Measurements from ENCODE around the gene EPHB4.

EPHB4 gene

DNA sequence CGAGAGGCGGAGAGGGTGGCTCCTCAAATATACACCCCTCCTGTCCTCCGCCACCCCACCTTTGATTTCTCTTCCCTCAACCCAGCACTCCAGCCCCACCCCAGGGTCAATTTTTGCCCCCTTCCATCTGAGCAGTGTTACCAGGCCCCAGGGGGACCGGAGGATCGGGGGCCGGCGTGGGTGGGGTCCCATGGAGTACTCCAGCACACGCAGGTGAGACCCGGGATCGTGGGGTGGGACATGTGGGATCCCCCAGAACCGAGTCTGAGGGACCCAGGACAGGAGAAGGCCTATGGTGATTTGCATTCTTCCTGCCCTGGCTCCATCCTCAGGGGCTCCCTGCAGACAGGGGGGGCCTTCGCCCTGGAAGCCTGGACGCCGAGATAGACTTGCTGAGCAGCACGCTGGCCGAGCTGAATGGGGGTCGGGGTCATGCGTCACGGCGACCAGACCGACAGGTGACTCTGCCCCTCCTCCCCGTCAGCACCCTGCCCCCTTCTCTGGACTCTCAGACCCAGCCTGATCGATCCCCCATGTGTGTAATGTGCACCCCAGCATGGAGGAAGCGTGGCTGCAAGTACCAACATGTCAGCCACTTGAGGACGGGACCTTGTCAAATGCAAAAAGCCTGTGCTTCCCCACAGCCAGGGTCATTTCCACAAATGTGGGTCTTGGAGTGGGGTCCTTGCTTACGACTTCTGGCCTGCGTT, 40.6 kb upstream of the EPHB4 start:
- no peak for DNase-seq

DNA sequence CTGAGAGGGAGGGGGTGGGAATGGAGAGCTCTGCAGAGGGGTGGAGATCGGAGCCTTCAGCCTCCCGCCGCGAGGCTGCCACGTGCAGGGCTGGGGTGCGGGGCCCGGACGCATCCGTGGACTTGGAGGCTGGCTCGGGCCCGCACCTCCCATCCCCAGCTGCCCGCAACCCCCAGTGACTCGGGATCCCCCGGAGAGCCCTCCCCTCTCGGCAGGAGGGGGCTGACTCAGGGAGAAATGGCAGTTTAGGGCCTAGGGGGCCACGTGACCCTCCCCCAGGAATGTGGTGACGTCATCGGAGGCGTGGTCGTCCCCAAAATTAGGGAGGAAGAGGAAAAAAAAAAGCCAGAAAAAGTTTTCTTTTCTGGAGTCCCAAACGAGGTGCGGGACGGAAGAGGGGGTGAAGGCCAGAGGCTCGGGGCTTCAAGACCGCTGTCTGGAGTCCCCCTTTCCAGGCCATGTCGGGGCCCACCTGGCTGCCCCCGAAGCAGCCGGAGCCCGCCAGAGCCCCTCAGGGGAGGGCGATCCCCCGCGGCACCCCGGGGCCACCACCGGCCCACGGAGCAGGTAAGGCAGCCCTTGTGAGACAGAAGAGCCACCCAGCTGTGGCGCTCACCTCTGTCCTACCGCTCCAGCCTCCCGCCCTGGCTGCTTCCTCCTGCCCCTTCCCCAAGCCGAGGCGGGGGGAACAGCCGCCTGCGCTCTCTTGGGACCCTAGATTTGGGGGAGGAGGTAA, 39.9 kb upstream of the EPHB4 start, which contains the start of gene TRIP6:
Gene TRIP6, plus strand, starts transcription at position 348 of the 736 bp plus-strand sequence. Its CDS starts 111 bp downstream, at position 459.
- no peaks in the 10 kb centered on the region for H3K36me3 ChIP-seq
- H3K4me3 ChIP-seq (ENCODE audit: low read depth, low read length): no peak within 1 kb of the TSS
- no peaks in the 10 kb centered on the region for H3K9me3 ChIP-seq (ENCODE audit: severe bottlenecking)
- H3K27ac ChIP-seq: no peak within 1 kb of the TSS
- no peaks in the 10 kb centered on the region for H3K27me3 ChIP-seq (ENCODE audit: insufficient read depth, low read depth, severe bottlenecking)
- DNase-seq: no peak
- TF ChIP-seq, protein P1, sequence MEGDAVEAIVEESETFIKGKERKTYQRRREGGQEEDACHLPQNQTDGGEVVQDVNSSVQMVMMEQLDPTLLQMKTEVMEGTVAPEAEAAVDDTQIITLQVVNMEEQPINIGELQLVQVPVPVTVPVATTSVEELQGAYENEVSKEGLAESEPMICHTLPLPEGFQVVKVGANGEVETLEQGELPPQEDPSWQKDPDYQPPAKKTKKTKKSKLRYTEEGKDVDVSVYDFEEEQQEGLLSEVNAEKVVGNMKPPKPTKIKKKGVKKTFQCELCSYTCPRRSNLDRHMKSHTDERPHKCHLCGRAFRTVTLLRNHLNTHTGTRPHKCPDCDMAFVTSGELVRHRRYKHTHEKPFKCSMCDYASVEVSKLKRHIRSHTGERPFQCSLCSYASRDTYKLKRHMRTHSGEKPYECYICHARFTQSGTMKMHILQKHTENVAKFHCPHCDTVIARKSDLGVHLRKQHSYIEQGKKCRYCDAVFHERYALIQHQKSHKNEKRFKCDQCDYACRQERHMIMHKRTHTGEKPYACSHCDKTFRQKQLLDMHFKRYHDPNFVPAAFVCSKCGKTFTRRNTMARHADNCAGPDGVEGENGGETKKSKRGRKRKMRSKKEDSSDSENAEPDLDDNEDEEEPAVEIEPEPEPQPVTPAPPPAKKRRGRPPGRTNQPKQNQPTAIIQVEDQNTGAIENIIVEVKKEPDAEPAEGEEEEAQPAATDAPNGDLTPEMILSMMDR (IDR thresholded peaks at IDR 0.05; ENCODE audit: low read depth, low read length): no peak

More for the DNA sequence above, 40.6 kb upstream of the EPHB4 start:
- no peaks in the 10 kb centered on the region for H3K27me3 ChIP-seq (ENCODE audit: insufficient read depth, low read depth, severe bottlenecking)
- TF ChIP-seq, protein P1 (IDR thresholded peaks at IDR 0.05; ENCODE audit: low read depth, low read length): no peak
- H3K4me3 ChIP-seq (ENCODE audit: low read depth, low read length): no peak overlapping the region
- H3K36me3 ChIP-seq: no peaks in the 10 kb centered on the region
- H3K27ac ChIP-seq: no peak overlapping the region
- H3K9me3 ChIP-seq (ENCODE audit: severe bottlenecking): no peaks in the 10 kb centered on the region

DNA sequence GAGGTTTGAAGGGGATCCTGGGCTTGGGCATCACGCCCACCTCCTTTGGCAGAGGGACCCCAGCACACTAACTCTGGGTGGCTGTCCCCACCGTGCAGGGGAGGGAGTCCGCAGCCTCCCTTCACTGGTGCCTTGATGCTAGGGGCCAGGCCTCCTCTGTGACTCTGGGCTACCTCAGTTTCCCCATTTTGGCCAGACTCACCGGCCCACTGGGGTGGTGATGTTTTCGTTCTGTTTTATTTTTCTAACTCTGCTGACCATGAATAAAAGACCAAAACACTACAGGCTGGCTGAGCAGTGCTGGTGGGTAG, 39.4 kb upstream of the EPHB4 start:
- DNase-seq: no peak
- Histone ChIP-seq H3K9me3 (ENCODE audit: severe bottlenecking) (no peaks in the 10 kb centered on the region), H3K4me3 (ENCODE audit: low read depth, low read length) (no peak overlapping the region), H3K36me3 (no peaks in the 10 kb centered on the region), H3K27ac (no peak overlapping the region), H3K27me3 (ENCODE audit: insufficient read depth, low read depth, severe bottlenecking) (no peaks in the 10 kb centered on the region)
- TF ChIP-seq, protein P1 (IDR thresholded peaks at IDR 0.05; ENCODE audit: low read depth, low read length): no peak

DNA sequence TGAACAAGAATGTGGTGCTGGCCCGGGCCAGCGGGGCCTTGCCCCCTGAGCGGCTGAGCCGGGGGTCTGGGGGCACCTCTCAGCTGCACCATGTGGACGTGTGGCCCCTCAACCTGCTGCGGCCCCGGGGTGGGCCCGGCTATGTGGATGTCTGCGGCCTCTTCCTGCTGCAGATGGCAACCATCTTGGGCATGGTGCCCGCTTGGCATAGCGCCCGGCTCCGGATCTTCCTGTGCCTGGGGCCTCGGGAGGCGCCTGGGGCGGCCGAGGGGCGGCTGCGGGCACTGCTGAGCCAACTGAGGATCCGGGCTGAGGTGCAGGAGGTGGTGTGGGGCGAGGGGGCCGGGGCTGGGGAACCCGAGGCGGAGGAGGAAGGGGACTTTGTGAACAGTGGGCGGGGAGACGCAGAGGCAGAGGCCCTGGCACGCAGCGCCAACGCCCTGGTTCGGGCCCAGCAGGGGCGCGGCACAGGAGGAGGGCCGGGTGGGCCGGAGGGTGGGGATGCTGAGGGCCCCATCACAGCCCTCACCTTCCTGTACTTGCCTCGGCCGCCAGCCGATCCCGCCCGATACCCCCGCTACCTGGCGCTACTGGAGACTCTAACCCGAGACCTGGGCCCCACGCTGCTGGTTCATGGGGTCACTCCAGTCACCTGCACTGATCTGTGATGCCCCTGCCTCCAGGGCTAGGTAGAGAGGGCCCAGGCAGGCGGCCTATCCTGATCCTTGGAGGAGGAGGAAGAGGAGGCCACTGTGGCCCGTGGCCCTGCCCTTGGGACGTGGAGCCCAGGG, 38.8 kb upstream of the EPHB4 start:
- no peak for DNase-seq
- Histone ChIP-seq H3K36me3 (no peaks in the 10 kb centered on the region), H3K4me3 (ENCODE audit: low read depth, low read length) (no peak overlapping the region), H3K27me3 (ENCODE audit: insufficient read depth, low read depth, severe bottlenecking) (no peaks in the 10 kb centered on the region), H3K9me3 (ENCODE audit: severe bottlenecking) (no peaks in the 10 kb centered on the region), H3K27ac (no peak overlapping the region)
- TF ChIP-seq, protein P1 (IDR thresholded peaks at IDR 0.05; ENCODE audit: low read depth, low read length): no peak

DNA sequence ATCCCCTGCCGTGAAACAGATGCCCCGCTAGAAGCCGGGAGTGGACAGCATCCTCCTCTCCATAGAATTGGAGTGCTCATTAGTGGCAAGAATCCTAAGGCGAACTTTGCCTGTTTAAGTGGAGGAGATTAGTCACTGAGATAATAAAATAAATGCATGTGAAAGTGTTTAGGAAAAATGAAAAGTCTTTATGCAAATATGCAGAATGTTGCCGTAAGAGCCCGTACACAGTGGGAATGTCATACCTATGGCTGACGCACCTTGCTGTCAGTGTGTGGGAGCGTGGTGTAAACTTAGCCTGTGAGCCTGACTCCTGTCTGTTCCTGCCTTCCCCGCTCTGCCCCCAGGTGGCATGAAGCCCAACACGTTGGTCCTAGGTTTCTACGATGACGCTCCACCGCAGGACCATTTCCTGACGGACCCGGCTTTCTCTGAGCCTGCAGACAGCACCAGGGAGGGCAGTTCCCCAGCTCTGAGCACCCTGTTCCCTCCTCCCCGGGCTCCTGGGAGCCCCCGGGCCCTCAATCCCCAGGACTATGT, 38.1 kb upstream of the EPHB4 start:
- H3K36me3 ChIP-seq: no peaks in the 10 kb centered on the region
- TF ChIP-seq, protein P1 (IDR thresholded peaks at IDR 0.05; ENCODE audit: low read depth, low read length): no peak
- no peak for DNase-seq
- no peak overlapping the region for H3K27ac ChIP-seq
- no peaks in the 10 kb centered on the region for H3K9me3 ChIP-seq (ENCODE audit: severe bottlenecking)
- no peak overlapping the region for H3K4me3 ChIP-seq (ENCODE audit: low read depth, low read length)
- no peaks in the 10 kb centered on the region for H3K27me3 ChIP-seq (ENCODE audit: insufficient read depth, low read depth, severe bottlenecking)
